Measurements from ENCODE around the gene PRKCB. TPM values are rescaled to one million over a fixed set of nuclear protein-coding genes. Genes with fewer than 3 reads are reported as not detected.

PRKCB gene
- total and polyA plus RNA-seq, 4 donors = 1.6 to 9.4 (median 4.0) TPM

GRCh38 chr16:23962001-23962400, 126.2 kb downstream of the PRKCB start:
- Histone ChIP-seq H3K27ac (ENCODE audit: low read depth in 1 of 2, low read length in 2 of 2) (no peak overlapping the region), H3K9me3 (ENCODE audit: control insufficient read depth in 4 of 4, low read length in 3 of 4) (no peaks in the 10 kb centered on the region), H3K27me3 (ENCODE audit: control insufficient read depth in 4 of 4, insufficient read depth in 4 of 4, low read length in 3 of 4) (no peaks in the 10 kb centered on the region), H3K36me3 (ENCODE audit: control insufficient read depth in 4 of 4, insufficient read depth in 3 of 4, low read depth in 1 of 4, low read length in 3 of 4) (no peaks in the 10 kb centered on the region), H3K9ac (ENCODE audit: low read depth in 1 of 2, low read length in 2 of 2) (no peak overlapping the region), H3K4me1 (ENCODE audit: control insufficient read depth in 4 of 4, insufficient read depth in 4 of 4, low read length in 3 of 4) (no peaks in the 10 kb centered on the region), H3K4me3 (ENCODE audit: low read depth in 1 of 3, low read length in 3 of 3) (no peak overlapping the region)
- 78% methylated on average over 5 of the region's 5 CpGs for WGBS
- no peak for DNase-seq (ENCODE audit: low spot score)
- no peak for TF ChIP-seq NR2F2 (IDR thresholded peaks at IDR 0.05)
- TF ChIP-seq, protein P1, sequence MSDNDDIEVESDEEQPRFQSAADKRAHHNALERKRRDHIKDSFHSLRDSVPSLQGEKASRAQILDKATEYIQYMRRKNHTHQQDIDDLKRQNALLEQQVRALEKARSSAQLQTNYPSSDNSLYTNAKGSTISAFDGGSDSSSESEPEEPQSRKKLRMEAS (IDR thresholded peaks at IDR 0.05) = no peak
- TF ChIP-seq GABPA (IDR thresholded peaks at IDR 0.05 in 1 of 2, conservative IDR thresholded peaks at IDR 0.05 in 1 of 2) = no peak
- TF ChIP-seq HNF4G (IDR thresholded peaks at IDR 0.05) = no peak
- no peak for TF ChIP-seq EGR1 (IDR thresholded peaks at IDR 0.05; ENCODE audit: low read depth in 2 of 2)
- no peak for TF ChIP-seq YY1 (IDR thresholded peaks at IDR 0.05)
- no peak for TF ChIP-seq RXRA (IDR thresholded peaks at IDR 0.05)
- no peak for TF ChIP-seq RAD21 (IDR thresholded peaks at IDR 0.05)
- TF ChIP-seq, protein P2, sequence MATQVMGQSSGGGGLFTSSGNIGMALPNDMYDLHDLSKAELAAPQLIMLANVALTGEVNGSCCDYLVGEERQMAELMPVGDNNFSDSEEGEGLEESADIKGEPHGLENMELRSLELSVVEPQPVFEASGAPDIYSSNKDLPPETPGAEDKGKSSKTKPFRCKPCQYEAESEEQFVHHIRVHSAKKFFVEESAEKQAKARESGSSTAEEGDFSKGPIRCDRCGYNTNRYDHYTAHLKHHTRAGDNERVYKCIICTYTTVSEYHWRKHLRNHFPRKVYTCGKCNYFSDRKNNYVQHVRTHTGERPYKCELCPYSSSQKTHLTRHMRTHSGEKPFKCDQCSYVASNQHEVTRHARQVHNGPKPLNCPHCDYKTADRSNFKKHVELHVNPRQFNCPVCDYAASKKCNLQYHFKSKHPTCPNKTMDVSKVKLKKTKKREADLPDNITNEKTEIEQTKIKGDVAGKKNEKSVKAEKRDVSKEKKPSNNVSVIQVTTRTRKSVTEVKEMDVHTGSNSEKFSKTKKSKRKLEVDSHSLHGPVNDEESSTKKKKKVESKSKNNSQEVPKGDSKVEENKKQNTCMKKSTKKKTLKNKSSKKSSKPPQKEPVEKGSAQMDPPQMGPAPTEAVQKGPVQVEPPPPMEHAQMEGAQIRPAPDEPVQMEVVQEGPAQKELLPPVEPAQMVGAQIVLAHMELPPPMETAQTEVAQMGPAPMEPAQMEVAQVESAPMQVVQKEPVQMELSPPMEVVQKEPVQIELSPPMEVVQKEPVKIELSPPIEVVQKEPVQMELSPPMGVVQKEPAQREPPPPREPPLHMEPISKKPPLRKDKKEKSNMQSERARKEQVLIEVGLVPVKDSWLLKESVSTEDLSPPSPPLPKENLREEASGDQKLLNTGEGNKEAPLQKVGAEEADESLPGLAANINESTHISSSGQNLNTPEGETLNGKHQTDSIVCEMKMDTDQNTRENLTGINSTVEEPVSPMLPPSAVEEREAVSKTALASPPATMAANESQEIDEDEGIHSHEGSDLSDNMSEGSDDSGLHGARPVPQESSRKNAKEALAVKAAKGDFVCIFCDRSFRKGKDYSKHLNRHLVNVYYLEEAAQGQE (IDR thresholded peaks at IDR 0.05) = no peak
- no peak for TF ChIP-seq TAF1 (conservative IDR thresholded peaks at IDR 0.05)
- no peak for TF ChIP-seq FOXA2 (IDR thresholded peaks at IDR 0.05)
- TF ChIP-seq FOXA1 (IDR thresholded peaks at IDR 0.05) = no peak
- TF ChIP-seq, protein P3, sequence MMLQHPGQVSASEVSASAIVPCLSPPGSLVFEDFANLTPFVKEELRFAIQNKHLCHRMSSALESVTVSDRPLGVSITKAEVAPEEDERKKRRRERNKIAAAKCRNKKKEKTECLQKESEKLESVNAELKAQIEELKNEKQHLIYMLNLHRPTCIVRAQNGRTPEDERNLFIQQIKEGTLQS (IDR thresholded peaks at IDR 0.05) = no peak
- no peak for TF ChIP-seq JUND (IDR thresholded peaks at IDR 0.05)
- TF ChIP-seq HNF4A (conservative IDR thresholded peaks at IDR 0.05) = no peak
- TF ChIP-seq, protein P4, sequence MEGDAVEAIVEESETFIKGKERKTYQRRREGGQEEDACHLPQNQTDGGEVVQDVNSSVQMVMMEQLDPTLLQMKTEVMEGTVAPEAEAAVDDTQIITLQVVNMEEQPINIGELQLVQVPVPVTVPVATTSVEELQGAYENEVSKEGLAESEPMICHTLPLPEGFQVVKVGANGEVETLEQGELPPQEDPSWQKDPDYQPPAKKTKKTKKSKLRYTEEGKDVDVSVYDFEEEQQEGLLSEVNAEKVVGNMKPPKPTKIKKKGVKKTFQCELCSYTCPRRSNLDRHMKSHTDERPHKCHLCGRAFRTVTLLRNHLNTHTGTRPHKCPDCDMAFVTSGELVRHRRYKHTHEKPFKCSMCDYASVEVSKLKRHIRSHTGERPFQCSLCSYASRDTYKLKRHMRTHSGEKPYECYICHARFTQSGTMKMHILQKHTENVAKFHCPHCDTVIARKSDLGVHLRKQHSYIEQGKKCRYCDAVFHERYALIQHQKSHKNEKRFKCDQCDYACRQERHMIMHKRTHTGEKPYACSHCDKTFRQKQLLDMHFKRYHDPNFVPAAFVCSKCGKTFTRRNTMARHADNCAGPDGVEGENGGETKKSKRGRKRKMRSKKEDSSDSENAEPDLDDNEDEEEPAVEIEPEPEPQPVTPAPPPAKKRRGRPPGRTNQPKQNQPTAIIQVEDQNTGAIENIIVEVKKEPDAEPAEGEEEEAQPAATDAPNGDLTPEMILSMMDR (IDR thresholded peaks at IDR 0.05; ENCODE audit: low read depth, low read length, missing input control) = no peak
- no peak for TF ChIP-seq SP1 (IDR thresholded peaks at IDR 0.05)
- TF ChIP-seq, protein P5, sequence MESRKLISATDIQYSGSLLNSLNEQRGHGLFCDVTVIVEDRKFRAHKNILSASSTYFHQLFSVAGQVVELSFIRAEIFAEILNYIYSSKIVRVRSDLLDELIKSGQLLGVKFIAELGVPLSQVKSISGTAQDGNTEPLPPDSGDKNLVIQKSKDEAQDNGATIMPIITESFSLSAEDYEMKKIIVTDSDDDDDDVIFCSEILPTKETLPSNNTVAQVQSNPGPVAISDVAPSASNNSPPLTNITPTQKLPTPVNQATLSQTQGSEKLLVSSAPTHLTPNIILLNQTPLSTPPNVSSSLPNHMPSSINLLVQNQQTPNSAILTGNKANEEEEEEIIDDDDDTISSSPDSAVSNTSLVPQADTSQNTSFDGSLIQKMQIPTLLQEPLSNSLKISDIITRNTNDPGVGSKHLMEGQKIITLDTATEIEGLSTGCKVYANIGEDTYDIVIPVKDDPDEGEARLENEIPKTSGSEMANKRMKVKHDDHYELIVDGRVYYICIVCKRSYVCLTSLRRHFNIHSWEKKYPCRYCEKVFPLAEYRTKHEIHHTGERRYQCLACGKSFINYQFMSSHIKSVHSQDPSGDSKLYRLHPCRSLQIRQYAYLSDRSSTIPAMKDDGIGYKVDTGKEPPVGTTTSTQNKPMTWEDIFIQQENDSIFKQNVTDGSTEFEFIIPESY (IDR thresholded peaks at IDR 0.05) = no peak
